GM21515 (cell line): ENCODE data around the gene ZNF581.

Experiments used
- ATAC-seq: cut with Tn5 transposase; IDR thresholded peaks from one replicate; pipeline ENCODE4 v1.9.1; 2021; ENCODE audit not compliant: unreplicated experiment

ZNF581 gene

DNA sequence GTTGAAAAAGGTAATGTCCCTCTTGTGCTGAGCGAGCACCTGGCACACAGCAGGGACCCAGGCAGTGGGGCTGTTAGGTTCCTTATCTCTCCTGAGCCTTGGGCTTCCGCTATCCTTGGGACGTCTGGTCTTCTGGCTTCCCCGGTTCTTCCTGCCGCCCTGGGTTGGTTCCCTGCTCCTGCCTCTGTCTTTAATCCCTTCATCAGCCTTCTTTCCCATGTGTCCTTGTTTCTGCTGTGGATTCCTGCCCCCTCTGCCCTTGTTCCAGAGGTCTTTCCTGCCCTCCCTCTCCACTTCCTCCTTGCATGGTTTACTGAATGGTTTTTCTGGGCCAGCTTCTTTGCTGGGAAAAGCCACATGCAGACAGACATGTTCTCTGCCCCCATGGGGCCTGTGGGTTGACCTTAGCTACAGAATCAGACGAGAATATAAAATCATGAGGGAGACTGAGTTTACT lies 34.2 kb downstream of the ZNF581 start:
- no peak for ATAC-seq

DNA sequence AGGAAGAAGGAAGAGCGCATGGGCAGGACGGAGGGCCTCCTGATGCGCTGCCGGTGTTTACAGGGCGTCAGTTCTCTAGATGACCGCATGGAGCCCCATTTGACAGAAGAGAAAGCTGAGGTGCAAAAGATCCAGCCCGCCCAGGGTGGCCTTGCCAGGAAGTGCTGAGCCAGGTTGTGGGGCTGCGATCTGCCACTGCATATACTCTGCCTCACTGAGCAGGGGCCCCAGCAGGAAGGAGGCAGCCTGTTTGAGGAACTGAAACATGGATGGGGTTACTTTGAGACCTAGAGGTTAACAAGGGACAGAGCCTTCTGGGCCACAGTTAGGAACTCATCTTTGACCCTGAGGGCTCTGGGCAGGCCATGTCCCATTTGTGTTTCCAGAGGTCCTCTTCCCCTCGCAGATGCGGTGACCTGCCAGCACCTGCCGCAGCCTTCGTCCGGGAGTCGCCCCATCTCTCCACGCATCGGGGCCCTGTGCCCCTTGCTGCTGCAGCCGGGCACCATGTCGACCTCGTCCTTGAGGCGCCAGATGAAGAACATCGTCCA lies 34.7 kb downstream of the ZNF581 start:
- ATAC-seq: peak; percentile 66

DNA sequence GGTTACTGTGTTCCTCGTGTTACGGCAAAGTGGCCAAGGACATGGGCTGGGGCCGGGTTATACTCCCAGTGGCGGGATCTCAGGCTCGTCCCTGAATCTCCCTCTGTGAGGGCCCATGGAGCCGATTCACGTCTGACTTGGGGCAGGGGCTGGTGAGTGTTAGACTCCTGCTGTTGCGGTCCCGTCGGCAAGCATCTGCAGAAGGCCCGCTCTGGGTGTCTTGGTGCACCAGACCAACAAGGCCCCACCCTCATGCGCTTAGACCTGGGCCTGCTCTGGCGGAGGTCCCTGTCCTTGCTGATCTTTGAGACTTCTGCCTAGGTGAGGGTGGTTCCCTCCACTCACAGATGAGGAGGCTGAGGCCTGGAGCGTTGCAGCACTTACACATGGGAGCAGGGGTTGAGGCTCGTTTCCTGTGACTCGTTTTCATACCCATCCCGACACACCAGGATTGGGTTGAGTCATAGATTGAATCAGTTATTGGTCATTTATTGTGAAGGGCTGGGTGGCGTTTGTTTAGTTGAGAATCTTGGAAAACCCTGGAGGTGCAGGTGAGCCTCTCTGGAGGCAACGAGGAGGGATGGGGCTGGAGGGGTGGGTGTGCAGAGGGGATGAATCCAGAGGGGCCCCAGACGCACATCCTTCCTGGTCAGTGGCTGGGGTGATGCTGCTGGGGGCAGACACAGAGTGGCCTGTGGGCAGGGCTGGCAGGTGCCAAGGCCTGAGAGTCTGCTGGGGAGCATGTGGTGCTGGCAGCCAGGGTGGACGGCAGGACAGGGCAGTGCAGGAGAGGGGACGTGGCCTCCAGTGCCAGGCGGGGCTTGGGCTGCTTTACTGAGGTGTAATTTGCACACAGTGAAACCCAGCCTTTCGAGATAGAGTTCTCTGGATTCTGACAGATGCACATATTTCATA lies 36.2 kb downstream of the ZNF581 start:
- no peak for ATAC-seq

GRCh38 chr19:55680339-55681130 lies 37.1 kb downstream of the ZNF581 start:
- ATAC-seq: no peak

DNA sequence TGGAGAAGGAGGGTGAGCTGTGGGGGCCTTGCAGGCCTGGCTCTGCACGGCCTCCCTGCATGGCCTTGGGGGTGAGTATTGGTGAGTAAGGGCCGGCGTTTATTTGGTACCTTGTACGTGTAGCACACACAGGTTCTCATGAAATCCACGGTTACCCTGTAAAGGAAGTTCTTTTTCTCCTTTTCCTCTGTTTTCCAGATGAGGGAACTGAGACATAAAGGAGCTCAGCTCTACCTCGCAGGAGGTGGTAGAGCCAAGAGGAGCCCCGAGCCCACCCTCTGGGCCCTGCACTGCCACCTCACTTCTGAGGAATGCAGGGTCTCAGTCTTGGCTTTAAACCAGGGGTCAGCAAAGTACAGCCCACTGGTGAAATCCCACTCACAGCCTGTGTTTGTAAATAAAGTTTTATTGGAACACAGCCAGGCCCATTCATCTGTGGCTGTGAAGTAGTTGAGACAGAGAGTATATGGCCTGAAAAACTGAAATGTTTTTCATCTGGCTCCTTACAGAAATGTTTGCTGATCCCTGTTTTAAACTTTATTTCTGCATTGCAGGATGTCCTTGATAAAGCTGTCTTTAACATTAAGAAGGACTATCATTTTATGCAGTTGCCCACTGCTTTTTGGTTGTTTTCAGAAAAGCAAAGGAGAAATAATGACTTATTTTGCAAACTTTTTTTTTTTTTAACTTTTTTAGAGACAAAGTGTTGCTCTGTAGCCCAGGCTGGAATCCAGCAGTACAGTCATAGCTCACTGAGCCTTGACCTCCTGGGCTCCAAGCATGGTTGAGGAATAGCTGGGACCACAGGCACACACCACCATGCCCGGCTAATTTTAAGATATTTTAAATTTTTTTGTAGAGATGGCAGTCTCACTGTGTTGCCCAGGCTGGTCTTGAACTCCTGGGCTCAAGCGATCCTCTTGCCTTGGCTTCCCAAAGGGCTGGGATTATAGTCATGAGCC lies 38.0 kb downstream of the ZNF581 start:
- no peak for ATAC-seq

DNA sequence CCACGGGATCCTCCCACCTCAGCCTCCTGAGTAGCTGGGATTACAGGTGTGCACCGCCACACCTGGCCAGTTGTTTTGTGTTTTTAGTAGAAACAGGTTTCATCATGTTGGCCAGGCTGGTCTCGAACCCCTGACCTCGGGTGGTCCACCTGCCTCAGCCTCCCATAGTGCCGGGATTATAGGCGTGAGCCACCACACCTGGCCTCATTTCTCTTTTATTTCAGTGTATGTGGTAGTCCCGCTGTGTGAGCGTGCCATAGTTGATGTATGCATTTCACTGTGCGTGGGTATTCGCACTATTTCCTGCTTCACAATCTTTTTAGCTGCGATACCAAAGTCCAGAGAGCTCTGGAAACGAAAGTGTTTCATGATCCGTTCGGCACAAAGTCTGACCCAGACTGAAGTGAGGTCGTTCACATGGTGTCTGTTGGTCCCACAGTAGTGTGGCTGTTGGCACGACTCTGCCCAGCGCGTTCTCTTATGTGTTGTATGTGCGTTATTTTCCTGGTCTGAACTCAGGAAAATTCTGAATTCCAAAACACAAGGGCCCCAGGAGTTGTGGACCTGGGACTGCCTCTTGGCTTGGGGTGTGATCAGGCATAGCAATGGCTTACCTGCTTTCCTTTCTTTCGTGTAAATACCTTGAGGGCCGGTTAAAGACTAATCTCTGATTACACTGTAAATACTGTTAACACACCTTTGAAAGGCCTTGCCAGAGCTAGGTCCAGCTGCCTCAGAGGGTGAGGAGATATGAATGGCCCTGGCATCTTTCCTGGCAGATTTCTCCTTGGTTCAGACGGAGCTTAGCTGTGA lies 40.2 kb downstream of the ZNF581 start:
- ATAC-seq: no peak

GRCh38 chr19:55684946-55685681 lies 41.7 kb downstream of the ZNF581 start:
- no peak for ATAC-seq

DNA sequence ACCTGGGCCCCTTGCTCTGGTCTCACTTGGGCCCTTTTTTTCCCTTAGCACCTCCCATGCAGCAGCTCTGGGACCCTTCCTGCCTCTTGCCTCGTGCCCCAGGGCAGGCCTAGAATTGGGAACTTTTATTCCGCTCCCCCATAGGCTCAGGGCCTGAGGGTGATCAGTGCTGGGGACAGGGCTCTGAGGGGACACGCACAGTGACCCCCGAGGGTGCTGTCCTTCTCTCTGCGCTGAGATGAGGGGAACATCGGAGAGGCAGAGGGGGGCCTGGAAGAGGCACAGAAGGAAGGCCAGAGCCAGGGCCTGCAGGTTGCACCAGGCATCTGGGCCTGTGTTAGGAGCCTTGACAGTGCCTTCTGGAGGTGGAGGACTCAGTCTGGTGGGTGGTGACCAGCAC lies 42.3 kb downstream of the ZNF581 start:
- no peak for ATAC-seq

DNA sequence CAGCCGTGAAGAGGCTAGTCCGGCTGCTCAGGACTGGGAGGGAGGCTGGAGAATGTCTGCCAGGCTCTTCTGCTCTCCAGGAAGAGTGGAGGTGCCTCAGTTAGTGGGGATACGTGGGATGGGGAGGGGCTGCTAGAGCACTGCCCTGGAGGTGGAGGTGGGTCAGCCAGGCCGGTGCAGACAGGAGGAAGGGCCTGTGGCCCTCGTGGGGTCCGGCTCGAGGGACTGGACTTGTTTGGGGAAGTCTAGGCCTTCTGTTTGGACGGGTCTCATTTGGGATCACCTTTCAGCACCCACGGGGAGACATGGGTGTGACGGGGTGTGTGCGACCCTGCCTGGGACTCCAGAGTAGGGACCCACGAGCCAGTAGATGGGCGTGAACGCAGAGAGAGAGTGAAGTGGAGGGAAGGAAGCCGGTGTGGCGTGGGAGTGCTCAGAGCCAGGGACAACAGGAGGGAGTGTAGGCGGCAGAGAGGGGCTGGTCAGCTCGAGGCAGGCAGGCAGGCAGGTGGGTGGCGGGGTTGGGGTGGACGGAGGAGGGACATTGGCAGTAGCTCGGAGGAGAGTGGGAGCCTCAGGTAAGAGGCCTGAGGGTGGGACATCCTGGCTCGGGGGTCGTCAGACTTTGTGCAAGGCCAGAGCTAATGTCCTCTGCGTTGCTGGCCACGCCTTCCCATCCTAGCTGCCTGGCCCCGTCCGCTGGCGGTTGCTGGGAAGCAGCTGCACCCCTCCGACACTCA lies 43.0 kb downstream of the ZNF581 start:
- ATAC-seq: no peak

DNA sequence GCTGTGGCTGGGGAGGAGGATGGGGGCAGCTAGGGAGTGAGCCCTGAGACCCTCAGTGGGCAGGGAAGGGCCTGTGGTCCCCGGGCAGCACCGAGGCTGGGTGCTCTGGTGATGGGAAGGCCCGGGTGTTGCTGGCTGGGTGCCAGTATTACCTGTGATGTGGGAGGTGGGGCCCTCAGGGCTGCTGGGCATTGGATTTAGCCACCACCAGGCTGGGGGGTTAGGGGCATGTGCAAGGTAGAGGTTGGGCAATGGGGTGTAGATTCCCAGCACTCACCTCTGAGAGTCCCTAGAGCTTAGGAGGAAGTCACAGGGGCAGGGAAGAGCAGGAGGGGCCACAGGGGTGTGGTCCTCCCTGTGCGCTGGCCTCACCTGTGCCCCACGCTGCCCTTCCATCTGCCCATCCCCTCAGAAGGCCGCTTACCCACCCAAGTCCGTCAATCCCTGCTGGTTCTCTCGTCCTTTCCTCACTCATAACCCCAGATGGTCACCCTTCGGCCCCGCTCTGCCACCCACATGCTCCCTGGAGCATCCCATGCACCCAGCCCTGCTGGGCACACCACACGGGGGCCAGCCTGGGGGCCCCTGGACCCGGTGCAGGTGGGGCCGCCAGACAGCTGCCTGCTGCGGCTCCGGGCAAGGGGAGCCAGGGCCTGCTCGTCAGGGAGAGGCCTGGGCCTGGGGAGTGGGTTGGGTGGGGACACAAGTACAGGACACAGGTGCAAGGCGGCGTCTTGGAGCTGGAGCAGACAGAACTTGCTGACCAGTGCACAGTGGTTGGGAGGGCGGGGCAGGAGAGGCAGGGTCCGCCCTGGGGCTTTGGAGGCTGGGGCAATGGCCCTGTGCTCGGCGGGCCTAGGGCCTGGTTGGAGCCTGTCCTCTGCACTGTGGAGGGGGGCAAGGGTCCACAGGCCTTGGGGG lies 44.1 kb downstream of the ZNF581 start:
- ATAC-seq: no peak

GRCh38 chr19:55688422-55689218 lies 45.2 kb downstream of the ZNF581 start:
- ATAC-seq: no peak

DNA sequence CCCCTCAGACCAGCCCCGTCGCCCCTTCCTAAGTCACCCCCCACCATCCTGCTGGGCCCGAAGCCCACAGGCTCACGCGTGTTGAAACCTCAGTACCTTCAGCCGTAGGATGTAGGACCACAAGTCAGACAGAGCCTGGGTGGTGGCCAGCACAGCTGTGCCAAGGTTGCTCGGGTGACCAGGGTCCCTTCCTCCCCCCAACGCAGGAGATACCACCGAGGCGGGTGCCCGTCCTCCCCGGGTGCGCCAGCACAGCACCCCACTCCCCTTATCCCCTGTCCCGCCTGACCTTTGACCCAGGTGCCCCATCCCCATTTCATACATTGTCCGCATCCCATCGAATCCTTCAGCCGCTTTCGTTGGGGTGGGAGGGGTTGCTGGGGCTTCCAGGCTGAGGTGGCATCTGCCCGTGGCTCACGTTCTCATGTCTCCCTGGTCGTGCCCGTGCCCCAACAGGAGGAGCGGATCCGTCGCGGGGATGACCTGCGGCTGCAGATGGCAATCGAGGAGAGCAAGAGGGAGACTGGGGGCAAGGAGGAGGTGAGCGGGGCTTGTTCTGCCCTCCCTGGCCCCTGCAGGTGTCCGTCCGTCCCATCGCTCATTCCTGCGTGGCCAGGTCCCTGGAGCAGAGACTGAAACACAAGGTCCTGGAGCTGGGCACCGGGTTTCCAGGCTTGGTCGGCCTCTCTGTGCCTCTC lies 46.1 kb downstream of the ZNF581 start:
- ATAC-seq: no peak

DNA sequence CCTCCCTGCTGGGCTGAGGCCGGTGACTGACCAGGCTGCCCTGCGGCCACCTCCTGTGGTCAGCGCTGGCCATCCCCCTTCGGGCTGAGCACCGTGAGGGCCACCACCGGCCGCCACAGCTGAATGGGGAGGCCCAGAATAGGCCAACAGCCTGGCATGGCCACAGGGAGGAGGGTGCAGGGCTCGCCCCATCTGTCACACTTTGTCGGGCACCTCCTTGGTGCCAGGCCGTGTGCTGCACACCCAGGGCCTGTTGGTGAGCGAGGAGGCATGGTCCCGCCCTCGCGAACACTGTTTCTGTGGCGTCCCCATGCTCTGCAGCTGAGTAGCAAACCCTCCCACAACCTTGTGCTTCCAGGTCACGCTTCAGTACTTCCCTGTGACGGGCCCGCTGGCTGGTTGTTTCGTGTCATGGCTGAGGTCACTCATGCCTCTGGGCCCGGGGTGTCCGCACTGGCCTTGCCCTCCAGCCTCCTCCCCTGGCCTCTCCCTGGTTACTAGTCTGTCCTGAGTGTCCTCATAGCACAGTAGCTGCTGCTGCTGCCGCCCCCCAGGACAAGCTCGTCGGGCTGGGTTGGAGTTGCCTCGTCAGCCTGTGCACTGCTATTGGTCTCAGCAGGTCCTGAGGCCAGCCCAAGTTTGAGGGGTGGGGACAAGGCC lies 46.8 kb downstream of the ZNF581 start:
- no peak for ATAC-seq

DNA sequence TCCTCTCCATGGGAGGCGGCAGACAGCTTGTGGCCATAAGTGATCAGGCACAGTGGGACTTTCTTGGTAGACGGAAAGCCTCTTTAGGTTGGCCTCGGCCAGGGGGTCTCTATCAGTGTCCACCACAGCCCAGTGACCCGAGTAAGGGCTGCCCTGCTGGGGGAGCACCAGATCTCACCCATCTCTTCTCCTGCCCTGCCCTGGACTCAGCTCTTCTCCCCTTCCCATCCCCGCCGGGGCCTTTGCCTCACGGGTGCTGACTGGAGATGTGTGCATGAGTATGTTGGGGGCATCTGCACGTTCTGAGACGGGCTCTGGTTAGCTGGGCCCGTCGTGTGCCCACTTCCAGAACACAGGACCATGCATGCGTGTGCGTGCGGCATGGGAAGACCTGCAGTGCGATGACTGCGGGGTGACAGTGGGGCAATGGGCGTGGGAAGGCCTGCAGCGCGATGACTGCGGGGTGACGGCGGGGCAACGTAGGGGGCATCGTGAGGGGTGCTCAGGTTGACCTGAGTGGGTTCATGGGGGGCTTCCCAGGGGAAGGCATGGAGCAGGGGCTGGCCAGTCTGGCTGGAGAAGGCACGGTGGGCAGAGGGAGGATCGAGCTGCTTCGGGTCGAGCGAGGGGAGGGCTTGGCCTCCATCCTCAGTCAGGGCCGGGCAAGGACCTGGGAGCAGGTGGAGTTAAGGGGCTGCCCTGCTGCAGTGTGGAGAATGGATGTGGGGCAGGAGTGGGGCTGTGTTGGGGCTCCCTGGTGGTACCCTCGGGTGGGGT lies 47.5 kb downstream of the ZNF581 start:
- ATAC-seq: no peak
